Stimulated activated CD4-positive, alpha-beta T cell treated with anti-CD3 and anti-CD28 coated beads, Interleukin-2, amount 100 ng/mL, for 4 hours (primary cell): ENCODE data around the gene ADK.
A peak's percentile ranks its signal among the peaks of the same experiment; 100 is the strongest.
"Not testable (repeated sequence)": the region's sequence is repeated elsewhere in the genome, so short reads cannot be mapped to it uniquely, and the experiment has no call there.

Experiments
- DNase-seq: peaks from one replicate; pipeline ENCODE4 v3.0.0-alpha.2; 2020; ENCODE audit warnings: low read depth

ADK gene

DNA sequence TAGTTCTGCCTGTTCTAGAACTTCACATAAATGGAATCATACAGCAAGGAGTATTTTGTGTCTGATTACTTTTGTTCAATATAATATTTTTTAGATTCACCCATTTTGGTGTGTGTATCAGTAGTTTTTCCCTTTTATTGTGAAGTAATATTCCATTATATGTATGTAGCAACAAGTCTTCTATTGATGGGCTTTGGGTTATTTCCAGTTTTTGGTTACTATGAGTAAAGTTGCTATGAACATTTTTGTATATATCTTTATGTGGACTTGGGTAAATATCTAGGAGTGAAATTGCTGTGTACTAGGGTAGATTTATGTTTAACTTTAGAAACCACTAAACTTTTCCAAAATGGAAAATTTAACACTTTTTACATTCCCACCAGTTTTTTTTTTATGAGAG is 35.7 kb downstream of the ADK start:
- DNase-seq = no peak

DNA sequence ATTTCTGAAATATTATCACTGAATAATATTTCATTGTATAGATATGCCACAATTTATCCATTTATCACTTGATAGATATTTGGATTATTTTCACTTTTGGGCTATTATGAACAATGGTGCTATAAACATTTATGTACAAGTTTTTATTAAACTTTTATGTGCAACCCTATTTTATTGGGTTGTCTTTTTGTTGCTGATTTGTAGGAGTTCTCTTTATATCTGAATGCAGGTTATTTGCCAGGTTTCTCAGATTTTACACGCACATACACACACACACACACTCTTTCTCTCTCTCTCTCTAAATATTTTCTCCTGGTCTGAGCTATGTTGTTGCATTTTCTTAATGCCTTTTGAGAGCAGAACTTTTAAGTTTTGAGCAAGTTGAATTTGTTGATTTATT is 36.2 kb downstream of the ADK start:
- no peak for DNase-seq

DNA sequence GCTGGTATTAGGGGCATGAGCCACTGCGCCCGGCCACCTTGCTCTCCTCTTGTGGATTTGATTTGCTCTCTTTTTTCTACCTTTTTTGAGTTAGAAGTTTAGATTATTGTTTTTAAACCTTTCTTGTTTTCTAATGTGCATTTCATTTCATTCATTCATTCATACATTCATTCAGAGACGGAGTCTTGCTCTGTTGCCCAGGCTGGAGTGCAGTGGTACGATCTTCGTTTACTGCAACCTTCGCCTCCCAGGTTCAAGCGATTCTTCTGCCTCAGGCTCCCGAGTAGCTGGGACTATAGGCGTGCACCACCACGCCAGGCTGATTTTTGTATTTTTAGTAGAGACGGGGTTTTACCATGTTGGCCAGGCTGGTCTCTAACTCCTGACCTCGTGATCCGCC is 37.6 kb downstream of the ADK start:
- not testable (repeated sequence) for DNase-seq

DNA sequence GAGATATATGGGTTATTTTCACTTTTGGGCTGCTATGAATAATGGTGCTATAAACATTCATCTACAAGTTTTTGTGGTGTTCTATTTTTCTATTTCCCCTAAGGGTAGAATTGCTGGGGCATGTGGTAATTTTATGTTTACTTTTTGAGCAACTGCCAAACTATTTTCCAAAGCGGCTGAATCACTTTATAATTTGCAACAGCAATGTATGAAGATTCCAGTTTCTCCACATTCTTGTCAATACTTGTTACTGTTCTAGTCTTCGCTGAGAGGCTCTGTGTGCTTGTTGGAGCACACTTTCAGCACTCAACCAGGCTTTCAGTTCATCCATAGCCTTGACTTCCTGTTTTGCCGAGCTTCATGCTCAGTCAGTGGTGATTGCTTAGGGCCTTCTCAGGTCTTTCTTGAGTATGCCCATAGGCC is 39.0 kb downstream of the ADK start:
- DNase-seq = no peak

DNA sequence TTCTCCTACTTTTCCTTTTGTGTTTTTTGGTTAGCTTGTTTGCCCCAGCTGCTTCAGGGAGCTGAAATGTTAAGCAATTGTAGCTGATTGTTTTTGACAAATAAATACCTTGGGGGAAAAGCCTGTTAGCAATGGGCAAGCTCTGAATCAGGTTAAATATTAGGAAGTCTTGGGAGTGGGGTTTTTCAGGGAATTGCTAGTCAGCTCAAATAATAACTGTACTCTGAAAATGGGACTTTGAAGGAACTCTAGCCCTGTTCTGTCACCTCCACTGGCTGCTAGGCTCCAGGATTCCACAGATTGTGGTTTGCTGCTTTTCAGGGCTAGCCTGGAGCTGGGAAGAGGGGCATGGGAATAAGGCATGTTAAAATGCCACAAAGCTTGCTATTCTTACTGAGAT is 39.5 kb downstream of the ADK start:
- DNase-seq = no peak

DNA sequence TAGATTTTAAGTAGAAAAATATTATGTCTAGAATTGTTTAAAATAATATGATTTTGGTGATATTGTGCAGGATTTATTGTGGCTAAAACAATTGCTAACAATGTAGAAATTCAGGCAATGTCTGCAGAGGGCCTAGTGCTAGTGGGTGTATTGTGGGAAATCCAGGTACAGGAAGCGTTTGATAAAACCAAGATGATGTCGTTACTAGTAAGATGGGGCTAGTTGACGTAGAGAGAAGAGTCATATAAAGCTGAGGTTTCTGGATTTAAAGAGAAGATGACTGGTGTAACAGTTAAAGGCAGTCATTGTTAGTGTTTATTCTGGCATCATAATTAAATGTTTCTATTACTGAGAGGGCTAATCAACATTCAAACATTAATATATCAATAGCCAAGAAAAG is 43.5 kb downstream of the ADK start:
- no peak for DNase-seq

DNA sequence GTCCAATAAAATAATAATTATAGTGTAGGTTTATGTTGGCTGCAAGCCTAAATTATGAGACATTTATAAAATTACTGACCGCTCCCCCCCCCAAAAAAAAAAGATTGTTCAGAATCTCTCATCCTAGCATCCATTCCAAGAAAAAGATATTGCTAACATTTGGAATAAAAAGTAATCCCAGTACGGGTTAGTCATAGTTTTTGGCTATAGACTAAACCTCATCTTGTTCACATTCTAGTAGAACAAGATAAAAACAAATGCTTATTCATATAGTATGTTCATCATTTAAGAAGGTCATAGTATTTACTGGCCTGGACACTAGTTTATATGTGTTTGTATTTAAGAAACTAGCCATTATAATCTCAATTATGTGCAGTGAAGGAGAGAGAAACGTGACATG is 44.0 kb downstream of the ADK start:
- DNase-seq = no peak

DNA sequence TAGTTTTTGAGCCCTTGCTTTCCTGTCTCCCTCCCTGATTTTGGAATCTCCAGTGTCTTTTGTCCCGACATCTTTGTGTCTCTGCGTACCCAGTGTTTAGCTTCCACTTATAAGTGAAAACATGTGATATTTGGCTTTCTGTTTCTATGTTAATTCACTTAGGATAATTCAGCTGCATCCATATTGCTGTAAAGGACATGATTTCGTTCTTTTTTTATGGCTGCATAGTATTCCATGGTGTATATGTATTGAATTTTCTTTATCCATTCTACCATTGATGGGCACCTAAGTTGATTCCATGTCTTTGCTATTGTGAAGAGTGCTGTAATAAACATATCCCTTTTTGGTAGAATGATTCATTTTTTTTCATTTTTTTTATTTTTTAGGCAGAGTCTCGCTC is 48.3 kb downstream of the ADK start:
- DNase-seq = no peak

DNA sequence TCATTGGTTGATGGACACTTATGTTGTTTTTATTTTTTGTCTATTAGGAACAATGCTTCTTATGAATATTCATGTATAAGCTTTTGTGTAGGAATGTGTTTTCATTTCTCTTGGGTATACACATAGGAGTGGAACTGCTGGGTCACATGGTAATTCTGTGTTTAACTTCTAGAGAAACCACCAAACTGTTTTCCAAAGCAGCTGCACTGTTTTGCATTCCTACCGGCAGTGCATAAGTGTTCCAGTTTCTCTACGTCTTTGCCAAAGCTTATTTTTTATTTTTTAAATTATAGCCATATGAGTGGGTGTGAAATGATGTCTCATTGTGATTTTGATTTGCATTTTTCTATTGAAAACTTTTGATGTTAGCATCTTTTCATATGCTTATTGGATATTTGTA is 51.3 kb downstream of the ADK start:
- DNase-seq = no peak

DNA sequence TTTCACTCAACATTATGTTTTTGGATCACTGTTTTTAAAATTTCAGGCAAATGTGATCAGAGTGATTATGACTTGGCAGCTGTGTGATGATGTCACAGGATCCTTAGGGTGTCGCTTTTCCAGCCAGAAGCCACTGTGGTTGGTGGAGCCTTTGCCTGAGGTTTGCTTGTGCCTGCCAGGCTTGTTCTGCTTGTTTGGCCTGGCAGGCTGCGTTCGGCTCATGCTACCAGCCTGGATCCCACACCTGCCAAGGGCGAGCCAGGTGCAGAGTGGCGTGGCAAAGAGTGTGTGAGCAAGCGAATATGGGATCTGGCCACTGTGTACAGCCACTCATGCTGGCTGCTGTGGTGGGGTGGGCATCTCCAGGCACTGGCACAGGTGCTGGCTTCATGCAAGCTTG is 55.7 kb downstream of the ADK start:
- DNase-seq = no peak

DNA sequence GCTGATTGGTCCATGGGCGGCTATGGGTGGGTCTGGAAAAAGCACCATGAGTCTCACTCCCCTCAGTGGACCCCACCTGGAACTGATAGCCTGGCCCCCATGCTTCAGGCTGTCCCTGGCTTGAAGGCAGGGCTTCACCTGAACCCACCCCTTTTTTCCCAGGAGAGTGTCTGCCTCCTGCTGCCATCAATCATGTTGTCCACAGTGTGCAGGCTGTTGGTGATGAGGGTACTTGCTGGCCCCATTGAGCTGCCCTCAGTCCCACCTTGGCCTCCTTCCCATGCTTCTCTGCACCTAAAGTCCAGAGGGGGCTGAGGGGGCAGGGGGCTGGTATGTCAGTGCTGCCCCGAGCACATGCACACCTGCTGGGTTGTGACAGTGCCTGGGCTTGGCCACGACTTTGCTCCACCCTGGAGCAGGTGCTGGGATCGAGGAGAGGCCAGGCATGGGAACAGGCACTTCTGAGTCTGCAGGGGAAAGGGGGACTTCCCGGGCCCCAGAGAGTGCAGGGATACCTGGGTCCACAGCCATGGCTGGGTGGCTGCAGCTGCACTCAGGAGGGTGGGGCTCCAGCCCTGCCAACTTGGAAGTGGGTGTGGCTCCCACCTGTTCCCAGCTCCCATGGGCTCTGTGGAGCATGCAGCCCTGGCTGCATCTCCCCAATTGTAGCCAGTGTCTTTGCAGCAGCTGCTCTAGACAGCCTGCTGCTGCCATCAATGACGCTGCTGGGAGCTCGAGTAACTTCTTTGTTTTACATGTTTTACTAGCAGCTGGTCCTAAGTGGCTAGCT is 56.9 kb downstream of the ADK start:
- no peak for DNase-seq

DNA sequence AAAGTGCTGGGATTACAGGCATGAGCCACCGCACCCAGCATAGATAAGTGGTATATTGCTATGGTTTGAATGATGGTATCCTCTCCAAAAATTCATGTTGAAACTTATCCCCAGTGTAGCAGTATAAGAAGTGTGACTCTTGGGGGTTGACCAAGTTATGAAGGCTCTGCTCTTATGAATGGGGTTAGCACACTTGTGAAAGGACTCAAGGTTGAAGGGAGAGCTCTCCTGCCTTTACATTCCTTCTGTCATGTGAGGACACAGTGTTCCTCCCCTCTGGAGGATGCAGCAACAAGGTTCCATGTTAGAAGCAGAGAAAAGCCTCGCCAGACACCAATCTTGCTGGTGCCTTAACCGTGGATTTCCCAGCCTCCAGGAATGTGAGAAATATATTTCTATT is 58.0 kb downstream of the ADK start:
- no peak for DNase-seq

DNA sequence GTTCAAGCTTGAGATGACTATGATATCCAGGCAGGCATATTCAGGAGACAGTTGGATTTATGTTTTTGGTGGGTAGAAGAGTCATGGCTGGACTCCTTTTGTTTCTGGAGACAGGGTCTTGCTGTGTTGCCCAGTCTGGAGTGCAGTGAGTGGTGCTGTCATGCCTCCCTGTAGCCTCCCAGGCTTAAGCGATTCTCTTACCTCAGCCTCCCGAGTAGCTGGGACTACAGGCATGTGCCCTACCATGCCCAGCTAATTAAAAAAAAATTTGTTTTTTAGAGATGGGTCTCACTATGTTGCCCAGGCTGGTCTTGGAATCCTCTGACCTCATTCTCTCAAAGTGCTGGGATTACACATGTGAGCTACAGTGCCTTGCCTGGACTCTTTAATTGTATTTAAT is 62.0 kb downstream of the ADK start:
- DNase-seq = no peak

DNA sequence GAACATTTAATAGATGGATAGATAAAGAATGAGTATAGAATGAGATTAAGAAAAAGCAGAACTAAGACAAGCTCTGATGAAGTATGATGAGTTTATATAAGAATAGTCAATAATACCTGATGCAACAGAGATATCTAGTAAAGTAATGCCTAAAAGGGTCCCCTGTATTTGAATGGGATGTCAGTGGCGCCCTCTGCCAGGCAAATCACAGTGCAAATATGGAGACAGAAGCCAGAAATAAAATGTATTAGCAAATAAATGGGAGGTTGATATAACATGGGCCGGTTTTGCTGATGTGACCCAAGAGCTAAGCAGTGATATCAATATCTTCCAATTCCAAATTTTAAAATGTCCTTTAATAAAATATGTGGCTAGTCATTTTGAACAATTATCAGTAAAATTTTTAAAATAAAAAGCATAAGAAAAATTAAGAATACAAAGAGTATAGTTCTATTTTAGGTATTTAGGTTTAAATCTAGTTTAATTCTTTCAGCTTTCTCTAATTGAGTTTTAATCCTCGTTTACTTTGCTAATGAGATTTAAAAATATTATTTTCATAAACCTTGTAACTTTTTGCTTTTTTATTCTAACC is 62.6 kb downstream of the ADK start:
- DNase-seq = peak; percentile 26

DNA sequence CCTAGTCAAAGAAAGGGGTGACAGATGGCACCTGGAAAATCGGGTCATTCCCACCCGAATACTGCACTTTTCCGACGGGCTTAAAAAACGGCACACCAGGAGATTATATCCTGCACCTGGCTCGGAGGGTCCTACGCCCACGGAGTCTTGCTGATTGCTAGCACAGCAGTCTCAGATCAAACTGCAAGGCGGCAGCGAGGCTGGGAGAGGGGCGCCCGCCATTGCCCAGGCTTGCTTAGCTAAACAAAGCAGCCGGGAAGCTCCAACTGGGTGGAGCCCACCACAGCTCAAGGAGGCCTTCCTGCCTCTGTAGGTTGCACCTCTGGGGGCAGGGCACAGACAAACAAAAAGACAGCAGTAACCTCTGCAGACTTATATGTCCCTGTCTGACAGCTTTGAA is 66.1 kb downstream of the ADK start:
- DNase-seq = not testable (repeated sequence)

DNA sequence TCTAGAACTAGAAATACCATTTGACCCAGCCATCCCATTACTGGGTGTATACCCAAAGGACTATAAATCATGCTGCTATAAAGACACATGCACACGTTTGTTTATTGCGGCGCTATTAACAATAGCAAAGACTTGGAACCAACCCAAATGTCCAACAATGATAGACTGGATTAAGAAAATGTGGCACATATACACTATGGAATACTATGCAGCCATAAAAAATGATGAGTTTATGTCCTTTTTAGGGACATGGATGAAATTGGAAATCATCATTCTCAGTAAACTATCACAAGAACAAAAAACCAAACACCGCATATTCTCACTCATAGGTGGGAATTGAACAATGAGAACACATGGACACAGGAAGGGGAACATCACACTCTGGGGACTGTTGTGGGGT is 71.4 kb downstream of the ADK start:
- not testable (repeated sequence) for DNase-seq

DNA sequence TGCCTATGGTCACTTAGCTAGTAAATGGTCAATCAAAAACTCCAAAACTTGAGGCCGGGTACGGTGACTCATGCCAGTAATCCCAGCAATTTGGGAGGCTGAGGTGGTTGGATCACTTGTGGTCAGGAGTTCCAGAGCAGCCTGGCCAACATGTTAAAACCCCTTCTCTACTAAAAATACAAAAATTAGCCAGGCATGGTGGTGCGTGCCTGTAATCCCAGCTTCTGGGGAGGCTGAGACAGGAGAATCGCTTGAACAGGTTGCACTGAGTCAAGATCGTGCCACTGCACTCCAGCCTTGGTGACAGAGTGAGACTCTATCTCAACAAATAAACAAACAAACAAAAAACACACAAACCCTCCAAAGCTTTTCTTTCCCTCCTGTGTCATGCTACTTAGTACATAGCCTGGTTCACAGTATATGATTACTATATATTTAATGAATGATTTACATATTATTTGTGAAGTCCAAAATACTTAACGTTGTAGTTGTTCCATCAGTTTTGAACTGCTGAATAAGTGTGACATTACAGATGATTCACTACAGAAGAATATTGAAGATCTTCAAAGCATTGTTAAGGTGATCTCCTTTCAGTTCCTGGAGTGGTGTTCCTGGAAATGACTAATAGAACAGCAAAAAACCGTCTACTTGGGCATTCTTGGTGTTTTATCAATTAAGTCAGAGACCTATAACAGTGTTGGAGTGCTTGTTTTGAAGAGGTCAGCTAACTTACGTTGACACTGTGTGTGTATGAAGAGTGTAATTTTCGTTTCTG is 72.9 kb downstream of the ADK start:
- DNase-seq = no peak

DNA sequence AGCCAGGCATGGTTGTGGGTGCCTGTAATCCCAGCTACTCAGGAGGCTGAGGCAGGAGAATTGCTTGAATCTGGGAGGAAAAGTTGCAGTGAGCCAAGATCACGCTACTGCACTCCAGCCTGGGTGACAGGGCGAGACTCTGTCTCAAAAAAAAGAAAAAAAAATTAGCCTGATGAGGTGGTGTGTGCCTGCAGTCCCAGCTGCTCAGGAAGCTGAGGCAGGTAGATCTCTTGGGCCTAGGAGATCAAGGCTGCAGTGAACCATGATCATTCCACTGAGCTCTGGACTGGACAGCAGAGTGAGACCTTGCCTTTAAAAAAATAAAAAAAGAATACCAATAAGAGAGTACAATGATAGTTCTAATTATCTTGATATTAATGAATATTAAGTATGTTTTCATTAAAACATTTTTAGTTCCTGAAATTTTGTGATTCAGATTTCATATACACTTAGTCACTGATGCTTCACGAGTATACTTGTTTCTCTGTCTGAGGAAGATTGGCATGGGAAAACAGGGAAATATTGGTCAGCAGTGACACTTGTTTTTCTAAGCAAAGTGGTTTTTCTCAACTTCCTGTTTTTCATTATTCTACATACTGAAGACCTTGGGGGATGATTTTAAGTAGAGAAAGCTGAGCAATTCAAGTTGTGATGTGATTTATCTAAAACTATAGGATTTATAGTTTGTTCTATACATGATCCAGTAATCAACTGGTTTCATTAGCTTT is 76.8 kb downstream of the ADK start:
- DNase-seq = no peak

DNA sequence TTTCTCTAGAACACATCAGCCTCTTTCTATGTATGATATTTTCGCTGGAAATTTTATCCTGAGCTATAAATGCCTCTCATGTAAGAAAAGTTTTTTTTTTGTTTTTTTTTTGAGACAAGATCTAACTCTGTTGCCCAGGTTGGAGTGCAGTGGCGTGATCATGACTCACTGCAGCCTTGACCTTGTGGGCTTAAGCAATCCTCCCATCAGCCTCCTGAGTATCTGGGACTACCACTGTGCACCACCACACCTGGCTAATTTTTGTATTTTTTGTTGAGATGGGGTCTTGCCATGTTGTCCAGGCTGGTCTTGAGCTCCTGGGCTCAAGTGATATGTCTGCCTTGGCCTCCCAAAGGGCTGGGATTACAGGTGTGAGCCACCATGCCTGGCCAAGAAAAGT is 80.4 kb downstream of the ADK start:
- no peak for DNase-seq

DNA sequence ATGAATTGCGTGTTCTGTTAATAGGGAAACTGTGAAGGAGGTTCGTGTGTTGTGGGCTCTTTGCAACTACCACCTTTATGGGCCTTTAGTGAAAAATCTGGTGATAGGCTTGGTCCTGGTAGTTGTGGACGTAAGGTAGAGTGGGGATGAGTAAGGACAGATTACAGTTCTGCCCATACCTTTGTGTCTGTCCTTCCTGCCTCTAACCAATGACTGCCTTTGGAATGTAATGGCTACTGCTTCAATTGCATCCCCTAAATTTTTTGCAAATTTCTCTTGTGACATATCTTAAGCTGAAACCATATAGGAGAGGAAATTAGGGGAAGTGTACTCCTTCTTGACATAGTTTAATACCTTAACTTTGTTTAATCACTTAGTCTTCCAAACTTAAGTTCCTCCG is 82.3 kb downstream of the ADK start:
- DNase-seq = no peak

DNA sequence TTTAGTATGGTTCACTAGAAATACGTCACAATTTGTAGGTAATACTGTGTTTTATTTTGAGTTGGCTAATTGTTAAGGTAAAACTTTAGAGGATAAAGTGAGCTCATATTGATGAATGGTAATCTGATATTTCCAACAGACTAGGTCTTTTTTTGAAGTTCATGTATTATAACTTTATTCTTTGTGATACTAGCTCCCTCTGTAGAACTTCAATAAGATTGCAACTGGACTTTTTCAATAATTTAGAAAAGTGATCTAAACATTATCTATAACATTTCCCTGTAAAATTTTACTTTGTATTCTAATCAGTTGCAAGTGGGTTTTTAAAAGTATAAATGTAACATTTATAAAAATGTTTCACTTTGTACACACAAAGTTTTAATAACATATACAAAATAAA is 83.5 kb downstream of the ADK start:
- DNase-seq = no peak

DNA sequence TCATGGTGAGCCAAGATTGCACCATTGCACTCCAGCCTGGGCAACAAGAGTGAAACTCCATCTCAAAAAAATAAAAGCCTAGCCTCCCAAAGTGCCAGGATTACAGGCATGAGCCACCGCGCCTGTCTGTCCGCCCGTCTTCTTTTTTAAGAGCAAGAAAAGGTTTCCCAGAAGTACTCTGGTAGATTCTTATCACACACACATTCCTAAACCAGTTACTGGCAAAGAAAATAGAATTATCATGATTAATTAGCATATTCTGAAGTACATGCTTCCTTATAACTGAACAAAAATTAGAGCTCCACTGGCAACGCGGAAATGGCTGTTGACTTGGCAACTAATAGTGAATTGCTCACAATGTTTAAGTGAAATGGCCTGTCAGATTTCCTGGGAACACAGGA is 87.0 kb downstream of the ADK start:
- DNase-seq = no peak

DNA sequence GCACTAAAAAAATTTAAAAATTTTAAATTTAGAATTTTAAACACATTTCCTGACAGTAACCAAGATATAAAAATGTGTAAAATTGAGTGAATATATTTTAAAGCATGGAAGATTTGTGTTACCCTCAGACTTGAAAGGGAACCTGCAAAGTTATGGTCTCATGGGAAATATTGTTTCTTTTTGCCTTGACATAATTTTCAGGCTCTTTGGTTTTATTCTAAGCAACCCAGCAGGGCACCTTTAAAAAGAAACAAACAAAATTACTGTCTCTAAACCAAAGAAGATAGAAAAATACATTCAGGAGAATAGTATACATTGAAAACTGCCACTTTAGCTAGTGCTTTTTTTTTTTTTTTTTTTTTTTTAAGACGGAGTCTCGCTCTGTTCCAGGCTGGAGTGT is 87.5 kb downstream of the ADK start:
- DNase-seq = no peak
